CD4-positive, alpha-beta T cell (primary cell): Measurements from ENCODE around the gene OVCA2. TPM values are rescaled to one million over a fixed set of nuclear protein-coding genes. Genes with fewer than 3 reads are reported as not detected.

Source experiments
- ATAC-seq: fragments of 200-7000 bp; cut with Tn5 transposase; one replicate; pipeline ENCODE4 v1.10.0; 2022; ENCODE audit warnings: mild to moderate bottlenecking; ENCODE audit not compliant: poor library complexity
- CTCF ChIA-PET: fragments of 350-600 bp; sonication (Branson Sonifier 250); formaldehyde crosslinking; loops from one replicate; lab custom pipeline; 2021; ENCODE audit warnings: antibody characterized with exemption, inconsistent platforms; lab: Charles Lee
- POLR2A ChIA-PET: fragments of 350-600 bp; sonication (Branson Sonifier 250); formaldehyde crosslinking; loops from one replicate; lab custom pipeline; 2021; ENCODE audit warnings: antibody characterized with exemption, inconsistent platforms; lab: Charles Lee
- DNase-seq, 14 experiments: peaks; one replicate each; pipeline ENCODE4 v3.0.0-alpha.2; 2013 to 2020; ENCODE audit warnings: mixed read lengths in 2 of 14
- H3K27ac ChIP-seq, 2 donors: one replicate each; pipeline versions ENCODE4 v1.5.1 to v1.7.0; 2013; ENCODE audit warnings: low read length in 2 of 2, low read depth in 1 of 2, mild to moderate bottlenecking in 1 of 2
- H3K27me3 ChIP-seq, 2 experiments: 1 replicate in 1 of 2; 2 replicates in 1 of 2; pipeline versions ENCODE4 v1.6.1 to v1.7.0; 2013; ENCODE audit warnings: low read length in 2 of 2, control low read depth in 1 of 2, mild to moderate bottlenecking in 1 of 2, moderate library complexity in 1 of 2; ENCODE audit not compliant: insufficient read depth in 2 of 2, control insufficient read depth in 1 of 2
- H3K36me3 ChIP-seq: one replicate; pipeline ENCODE4 v1.6.1; 2013; ENCODE audit warnings: low read length, control low read depth; ENCODE audit not compliant: insufficient read depth
- H3K4me1 ChIP-seq: one replicate; pipeline ENCODE4 v1.6.1; 2013; ENCODE audit warnings: low read length, control low read depth; ENCODE audit not compliant: insufficient read depth
- H3K4me3 ChIP-seq: one replicate; pipeline ENCODE4 v1.5.1; 2013; ENCODE audit warnings: mild to moderate bottlenecking, low read length, moderate library complexity
- H3K9me3 ChIP-seq, 2 experiments: 1 replicate in 1 of 2; 2 replicates in 1 of 2; pipeline versions ENCODE4 v1.6.1 to v1.7.0; 2013; ENCODE audit warnings: low read length in 2 of 2, mild to moderate bottlenecking in 2 of 2, control low read depth in 1 of 2, moderate library complexity in 1 of 2; ENCODE audit not compliant: control insufficient read depth in 1 of 2, insufficient read depth in 1 of 2
- H3K27ac Mint-ChIP-seq: one replicate; pipeline ENCODE4 v1.8.0; 2020; ENCODE audit warnings: mixed read lengths
- H3K27me3 Mint-ChIP-seq: one replicate; pipeline ENCODE4 v1.8.0; 2021; ENCODE audit warnings: mixed read lengths
- H3K36me3 Mint-ChIP-seq: one replicate; pipeline ENCODE4 v1.8.0; 2021; ENCODE audit warnings: low read depth, mixed read lengths
- H3K4me1 Mint-ChIP-seq: one replicate; pipeline ENCODE4 v1.8.0; 2021; ENCODE audit warnings: low read depth, mixed read lengths
- H3K4me3 Mint-ChIP-seq: one replicate; pipeline ENCODE4 v1.8.0; 2020; ENCODE audit warnings: mild to moderate bottlenecking, mixed read lengths
- H3K9me3 Mint-ChIP-seq: one replicate; pipeline ENCODE4 v1.8.0; 2020; ENCODE audit warnings: mixed read lengths
- intact Hi-C, 2 experiments: fragments of 100-400 bp; cut with DNase I in 1 of 2; cut with micrococcal nuclease in 1 of 2; formaldehyde crosslinking; loops; one replicate each; pipeline versions ENCODE4 v1.15.1 to v1.9.0; 2023 to 2025; cut with DNase I, micrococcal nuclease
- total RNA-seq, 174 experiments: library from RNA in 2 of 174; stranded (reverse) in 2 of 174; gene quantifications; one replicate each; pipeline ENCODE4 v1.2.3 and lab custom pipeline; 2021 to 2026
- TF ChIP-seq, protein P1 (sequence below): fragments of 200-600 bp; IDR thresholded peaks from one replicate; pipeline ENCODE4 v1.8.0; 2022; ENCODE audit warnings: antibody characterized with exemption, mild to moderate bottlenecking

Gene OVCA2
- total RNA-seq, 2 experiments from 2014 or later = 34.4 to 35.1 TPM

- CTCF ChIA-PET = interaction anchor here (0.5 to 7.3 kb wide), 26 partner anchors 9 to 371 kb away, joined by 3 to 83 read pairs (median 4); partner anchors contain the start of genes OVCA2, RTN4RL1 and TSR1
- H3K27me3 ChIP-seq = peaks cover 3 to 6% of the 10 kb centered on the region in 2 experiments
- Mint-ChIP-seq H3K4me1 (peaks cover 36% of the 10 kb centered on the region), H3K4me3 (peak within 1 kb of the TSS; percentile 87), H3K27ac (peak within 1 kb of the TSS; percentile 83), H3K36me3 (no peaks in the 10 kb centered on the region), H3K9me3 (no peaks in the 10 kb centered on the region), H3K27me3 (peaks cover 14% of the 10 kb centered on the region)
- peak; percentile 48 to 90 (median 76) for DNase-seq
- intact Hi-C loops = loop anchor here (1.0 to 10.0 kb wide), 11 partner anchors 100 to 348 kb away; partner anchors contain the start of genes MNT (in 1 of the 2), SGSM2 (in 1 of the 2), SMG6 (in 1 of the 2) and SRR (in 1 of the 2)
- peak; percentile 54 for ATAC-seq
- TF ChIP-seq, protein P1, sequence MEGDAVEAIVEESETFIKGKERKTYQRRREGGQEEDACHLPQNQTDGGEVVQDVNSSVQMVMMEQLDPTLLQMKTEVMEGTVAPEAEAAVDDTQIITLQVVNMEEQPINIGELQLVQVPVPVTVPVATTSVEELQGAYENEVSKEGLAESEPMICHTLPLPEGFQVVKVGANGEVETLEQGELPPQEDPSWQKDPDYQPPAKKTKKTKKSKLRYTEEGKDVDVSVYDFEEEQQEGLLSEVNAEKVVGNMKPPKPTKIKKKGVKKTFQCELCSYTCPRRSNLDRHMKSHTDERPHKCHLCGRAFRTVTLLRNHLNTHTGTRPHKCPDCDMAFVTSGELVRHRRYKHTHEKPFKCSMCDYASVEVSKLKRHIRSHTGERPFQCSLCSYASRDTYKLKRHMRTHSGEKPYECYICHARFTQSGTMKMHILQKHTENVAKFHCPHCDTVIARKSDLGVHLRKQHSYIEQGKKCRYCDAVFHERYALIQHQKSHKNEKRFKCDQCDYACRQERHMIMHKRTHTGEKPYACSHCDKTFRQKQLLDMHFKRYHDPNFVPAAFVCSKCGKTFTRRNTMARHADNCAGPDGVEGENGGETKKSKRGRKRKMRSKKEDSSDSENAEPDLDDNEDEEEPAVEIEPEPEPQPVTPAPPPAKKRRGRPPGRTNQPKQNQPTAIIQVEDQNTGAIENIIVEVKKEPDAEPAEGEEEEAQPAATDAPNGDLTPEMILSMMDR = peak; percentile 88
- peak within 1 kb of the TSS; percentile 54 for H3K4me3 ChIP-seq
- no peaks in the 10 kb centered on the region for H3K36me3 ChIP-seq
- H3K9me3 ChIP-seq = peaks cover 0 to 6% of the 10 kb centered on the region in 2 experiments
- peaks cover 74% of the 10 kb centered on the region for H3K4me1 ChIP-seq
- H3K27ac ChIP-seq = peak within 1 kb of the TSS; percentile 48 to 64
- POLR2A ChIA-PET = interaction anchor here (0.6 to 4.9 kb wide), 15 partner anchors 11 to 343 kb away, joined by 3 to 61 read pairs (median 4); partner anchors contain the start of genes OVCA2 and TSR1
These were observed 12.9 kb downstream of the OVCA2 start, which contains the start of gene HIC1 for GRCh38 chr17:2054512-2055291. TSS of gene HIC1 (plus strand) at chr17:2055103. CDS start at chr17:2056691, 1,588 bp downstream.

DNA sequence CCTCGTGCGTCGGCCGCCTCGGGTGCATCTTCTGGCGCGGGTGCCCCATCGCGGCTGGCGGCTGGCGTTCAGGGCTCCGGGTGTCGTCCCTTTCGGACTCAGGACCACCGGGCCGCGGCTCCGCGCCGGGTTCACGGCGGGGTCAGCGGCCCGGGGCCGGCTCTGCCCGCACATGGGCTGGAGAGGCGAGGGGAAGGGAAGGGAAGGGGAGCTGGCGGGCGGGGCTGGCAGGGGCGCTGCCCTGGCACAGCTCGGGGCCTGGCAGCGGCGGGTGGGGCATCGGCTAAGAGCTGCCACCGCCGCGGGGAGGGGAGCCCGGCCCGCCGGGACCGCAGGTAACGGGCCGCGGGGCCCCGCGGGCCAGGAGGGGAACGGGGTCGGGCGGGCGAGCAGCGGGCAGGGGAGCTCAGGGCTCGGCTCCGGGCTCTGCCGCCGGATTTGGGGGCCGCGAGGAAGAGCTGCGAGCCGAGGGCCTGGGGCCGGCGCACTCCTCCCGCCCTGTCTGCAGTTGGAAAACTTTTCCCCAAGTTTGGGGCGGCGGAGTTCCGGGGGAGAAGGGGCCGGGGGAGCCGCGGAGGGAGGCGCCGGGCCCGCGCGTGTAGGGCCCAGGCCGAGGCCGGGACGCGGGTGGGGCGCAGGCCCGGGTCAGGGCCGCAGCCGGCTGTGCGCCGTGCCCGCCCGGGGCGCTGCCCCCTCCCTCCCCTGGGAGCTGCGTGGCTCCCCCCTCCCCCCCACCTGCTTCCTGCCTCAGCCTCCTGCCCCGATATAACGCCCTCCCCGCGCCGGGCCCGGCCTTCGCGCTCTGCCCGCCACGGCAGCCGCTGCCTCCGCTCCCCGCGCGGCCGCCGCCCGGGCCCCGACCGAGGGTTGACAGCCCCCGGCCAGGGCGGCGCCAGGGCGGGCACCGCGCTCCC is 13.7 kb downstream of the OVCA2 start:
- Mint-ChIP-seq H3K27me3 (peaks cover 21% of the 10 kb centered on the region), H3K4me1 (peaks cover 44% of the 10 kb centered on the region), H3K36me3 (peaks cover 6% of the 10 kb centered on the region), H3K4me3 (no peak overlapping the region), H3K27ac (no peak overlapping the region), H3K9me3 (no peaks in the 10 kb centered on the region)
- ChIA-PET POLR2A (interaction anchor here (0.6 to 4.9 kb wide), 13 partner anchors 14 to 342 kb away, joined by 3 to 61 read pairs (median 6); partner anchors contain the start of genes OVCA2, RTN4RL1 and TSR1), CTCF (interaction anchor here (0.5 to 7.3 kb wide), 20 partner anchors 8 to 346 kb away, joined by 3 to 83 read pairs (median 4); partner anchors contain the start of genes OVCA2, RTN4RL1, SGSM2 and TSR1)
- Histone ChIP-seq H3K27me3 (peaks cover 4 to 6% of the 10 kb centered on the region in 2 experiments), H3K27ac (no peak overlapping the region), H3K4me3 (peak overlapping the region; percentile 28), H3K4me1 (peaks cover 77% of the 10 kb centered on the region), H3K9me3 (peaks cover 0 to 6% of the 10 kb centered on the region in 2 experiments), H3K36me3 (peaks cover 1% of the 10 kb centered on the region)
- intact Hi-C loops = loop anchor here (1.0 to 10.0 kb wide), 6 partner anchors 99 to 297 kb away; no protein-coding TSS in a partner anchor
- TF ChIP-seq, protein P1 = no peak
- peak in 8 of 14 experiments; percentile 33 to 74 (median 54) for DNase-seq
- ATAC-seq = no peak
